Epithelial cell of proximal tubule (primary cell): ENCODE measurements around the gene ISM1. TPM values are rescaled to one million over a fixed set of nuclear protein-coding genes. Genes with fewer than 3 reads are reported as not detected.

ENCODE experiments used
- DNase-seq: peaks from one replicate; pipeline ENCODE4 v3.0.0-alpha.2; 2011; ENCODE audit warnings: low read depth
- H3K4me3 ChIP-seq: 2 replicates; pipeline ENCODE4 v1.5.1; 2011; ENCODE audit warnings: low read depth, mild to moderate bottlenecking, low read length
- total RNA-seq: library from RNA; depleted of rRNA; stranded (reverse); fragments of >200 nt; gene quantifications from 2 replicates; pipeline ENCODE4 v1.2.3, GENCODE V29; 2015
- TF ChIP-seq, protein P1 (sequence below): conservative IDR thresholded peaks from 2 replicates; pipeline ENCODE4 v1.5.1; 2012; ENCODE audit warnings: low read depth, mild to moderate bottlenecking, low read length

The ISM1 gene
- total RNA-seq = 0.06 and 2.3 TPM in 2 replicates

DNA sequence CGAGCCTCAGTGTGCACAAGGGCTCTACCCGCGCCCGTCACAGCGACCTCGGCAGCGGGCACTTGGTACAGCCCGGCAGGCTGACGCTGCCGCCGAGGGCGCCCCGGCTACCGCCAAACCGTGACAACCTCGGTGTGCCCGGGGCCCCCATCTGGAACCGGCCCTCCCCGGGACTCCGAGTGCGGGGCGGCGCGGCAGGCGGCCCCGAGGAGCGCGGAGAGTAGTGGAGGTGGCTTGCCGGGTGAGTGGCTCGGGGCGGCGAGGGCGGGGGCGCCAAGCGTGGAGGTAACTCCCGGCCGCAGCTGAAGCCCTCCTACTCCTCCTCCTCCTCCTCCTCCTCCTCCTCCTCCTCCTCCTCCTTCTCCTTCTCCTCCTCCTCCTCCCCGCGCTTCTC lies at the start of gene ISM1:
Gene ISM1, plus strand, starts transcription at position 371 of the 394 bp plus-strand sequence. CDS start 503 bp downstream, outside the sequence.
- TF ChIP-seq, protein P1, sequence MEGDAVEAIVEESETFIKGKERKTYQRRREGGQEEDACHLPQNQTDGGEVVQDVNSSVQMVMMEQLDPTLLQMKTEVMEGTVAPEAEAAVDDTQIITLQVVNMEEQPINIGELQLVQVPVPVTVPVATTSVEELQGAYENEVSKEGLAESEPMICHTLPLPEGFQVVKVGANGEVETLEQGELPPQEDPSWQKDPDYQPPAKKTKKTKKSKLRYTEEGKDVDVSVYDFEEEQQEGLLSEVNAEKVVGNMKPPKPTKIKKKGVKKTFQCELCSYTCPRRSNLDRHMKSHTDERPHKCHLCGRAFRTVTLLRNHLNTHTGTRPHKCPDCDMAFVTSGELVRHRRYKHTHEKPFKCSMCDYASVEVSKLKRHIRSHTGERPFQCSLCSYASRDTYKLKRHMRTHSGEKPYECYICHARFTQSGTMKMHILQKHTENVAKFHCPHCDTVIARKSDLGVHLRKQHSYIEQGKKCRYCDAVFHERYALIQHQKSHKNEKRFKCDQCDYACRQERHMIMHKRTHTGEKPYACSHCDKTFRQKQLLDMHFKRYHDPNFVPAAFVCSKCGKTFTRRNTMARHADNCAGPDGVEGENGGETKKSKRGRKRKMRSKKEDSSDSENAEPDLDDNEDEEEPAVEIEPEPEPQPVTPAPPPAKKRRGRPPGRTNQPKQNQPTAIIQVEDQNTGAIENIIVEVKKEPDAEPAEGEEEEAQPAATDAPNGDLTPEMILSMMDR = no peak
- no peak for DNase-seq
- peak within 1 kb of the TSS; percentile 62 for H3K4me3 ChIP-seq

DNA sequence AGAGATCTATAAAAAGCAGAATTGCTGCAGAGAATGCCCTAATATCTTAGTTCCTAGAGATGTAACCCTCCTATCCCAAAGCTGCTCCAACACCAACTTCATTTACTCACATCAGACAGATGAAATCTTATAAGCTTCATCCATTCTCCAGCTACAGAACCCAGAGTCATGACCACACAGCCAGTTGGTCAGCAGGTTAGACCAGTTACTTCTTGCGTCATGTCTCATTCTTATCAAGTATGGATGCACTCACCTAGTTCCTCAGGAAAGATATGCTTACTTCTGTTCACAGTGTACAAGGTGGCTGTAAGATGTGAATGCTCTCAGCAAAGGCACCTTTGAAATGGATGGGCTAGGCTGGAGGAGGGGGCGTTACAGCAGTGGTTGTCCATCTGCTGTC lies 47.9 kb upstream of the ISM1 start:
- TF ChIP-seq, protein P1 = no peak
- no peak for DNase-seq
- no peak overlapping the region for H3K4me3 ChIP-seq

DNA sequence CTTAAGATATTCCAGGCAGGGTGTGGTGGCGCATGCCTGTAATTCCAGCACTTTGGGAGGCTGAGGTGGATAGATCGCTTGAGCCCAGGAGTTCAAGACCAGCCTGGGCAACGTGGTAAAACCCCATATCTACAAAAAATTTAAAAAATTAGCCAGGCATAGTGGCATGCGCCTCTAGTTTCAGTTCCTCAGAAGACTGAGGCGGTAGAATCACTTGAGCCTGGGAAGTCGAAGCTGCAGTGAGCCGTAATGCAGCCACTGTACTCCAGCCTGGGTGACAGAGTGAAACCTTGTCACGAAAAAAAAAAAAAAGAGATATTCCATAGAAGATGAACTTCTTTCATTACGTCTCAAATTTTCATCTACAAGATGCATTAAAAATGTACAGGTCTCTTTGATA lies 46.7 kb upstream of the ISM1 start:
- no peak for DNase-seq
- TF ChIP-seq, protein P1 = no peak
- no peak overlapping the region for H3K4me3 ChIP-seq

DNA sequence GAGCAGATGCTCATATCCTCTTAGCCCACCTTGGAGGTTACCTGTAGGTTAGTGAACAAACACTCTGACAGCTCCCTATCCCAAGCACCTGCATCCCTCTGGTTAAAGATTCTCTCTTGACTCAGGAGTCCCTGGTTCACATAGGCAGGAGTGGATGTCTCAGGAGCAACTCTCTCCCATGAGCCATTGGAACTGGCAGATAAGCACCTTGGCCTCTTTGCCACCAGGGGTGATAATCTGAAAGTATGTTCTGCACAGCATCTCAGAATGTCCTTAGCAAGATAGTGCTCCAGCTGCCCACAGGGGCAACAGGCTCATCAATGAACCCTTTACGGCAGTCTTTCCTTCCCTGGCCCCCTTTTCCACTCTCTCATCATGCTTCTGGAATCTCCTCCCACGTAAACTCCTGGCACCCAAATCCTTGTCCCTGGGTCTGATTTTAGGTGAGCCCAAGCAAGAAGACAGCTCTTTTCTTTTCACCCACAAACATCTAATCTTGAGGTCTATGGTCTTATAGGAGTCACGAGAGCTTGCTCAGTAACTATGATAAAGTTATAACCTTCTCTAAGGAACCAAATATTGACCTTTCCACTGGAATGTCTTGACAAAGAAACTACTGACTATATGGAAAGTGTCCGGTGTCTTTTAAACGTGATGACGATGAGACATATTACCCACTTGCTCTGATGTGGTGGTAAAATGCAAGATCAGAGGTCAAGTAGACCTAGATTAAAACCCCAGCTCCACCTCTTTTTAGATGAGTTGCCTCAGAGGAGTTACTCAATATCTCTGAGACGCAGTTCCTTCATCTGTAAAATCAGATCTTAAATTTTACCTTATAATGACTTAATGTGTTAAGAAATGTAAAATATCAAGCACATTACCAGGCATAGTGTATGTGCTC lies 39.8 kb upstream of the ISM1 start:
- TF ChIP-seq, protein P1 = no peak
- DNase-seq = no peak
- H3K4me3 ChIP-seq = no peak overlapping the region

DNA sequence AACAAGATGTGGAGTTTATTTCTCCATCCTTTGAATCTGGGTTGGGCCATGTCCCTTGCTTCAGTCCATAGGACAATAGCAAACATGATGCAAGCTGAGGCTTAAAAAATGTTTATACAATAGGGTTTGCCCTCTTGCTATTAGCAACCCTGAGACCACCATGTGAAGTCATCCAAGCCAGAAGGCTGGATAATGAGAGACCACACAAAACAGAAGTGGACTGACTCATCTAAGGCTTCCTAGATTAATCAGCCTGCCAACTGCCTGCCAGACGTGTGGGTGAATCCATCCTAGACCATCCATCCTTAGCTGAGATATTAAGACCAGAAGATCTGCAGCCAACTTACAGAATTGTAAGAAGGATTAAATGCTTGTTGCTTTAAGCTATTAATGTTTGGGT lies 38.1 kb upstream of the ISM1 start:
- TF ChIP-seq, protein P1 = no peak
- H3K4me3 ChIP-seq = no peak overlapping the region
- no peak for DNase-seq

DNA sequence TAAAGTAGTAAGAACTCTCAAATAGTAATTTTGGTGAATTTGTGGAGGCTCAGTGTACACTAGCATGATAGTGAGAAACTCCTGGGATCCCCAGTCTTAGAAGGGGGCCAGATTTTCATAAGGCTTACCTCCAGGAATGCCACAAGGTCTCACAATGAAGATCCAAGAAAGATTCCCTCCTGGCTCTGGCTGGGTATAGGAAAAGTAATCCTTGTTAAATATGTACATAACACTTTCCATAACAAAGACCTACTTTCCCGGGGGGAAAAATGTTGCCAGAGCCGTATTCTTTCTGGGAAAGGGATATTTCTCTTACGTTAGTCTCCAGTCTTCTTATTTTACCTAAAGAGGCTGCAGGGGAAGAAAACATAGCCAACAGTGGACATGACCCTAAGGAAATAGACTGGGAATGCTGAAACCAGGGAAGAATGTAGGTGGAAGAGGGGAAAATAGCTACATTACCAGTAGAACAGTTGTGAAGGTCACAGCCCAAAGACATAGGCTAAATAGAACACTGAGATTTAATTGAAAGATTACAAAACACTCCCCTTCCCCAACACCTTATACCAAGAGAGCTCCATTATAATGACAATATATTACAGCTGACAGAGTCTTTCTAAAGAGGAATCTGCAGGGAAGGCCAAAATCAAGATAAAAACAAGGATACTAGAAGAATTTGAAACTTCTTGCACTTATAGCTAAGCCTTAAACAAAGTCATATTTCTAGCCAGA lies 34.9 kb upstream of the ISM1 start:
- TF ChIP-seq, protein P1 = no peak
- DNase-seq = no peak
- H3K4me3 ChIP-seq = no peak overlapping the region
